ENCODE results near the gene STT3B.

STT3B gene

GRCh38 chr3:31522152-31522551 lies 10.6 kb upstream of the STT3B start:
- DNase-seq, result no peak

GRCh38 chr3:31523543-31523942 lies 9.2 kb upstream of the STT3B start:
- DNase-seq, result no peak

GRCh38 chr3:31525532-31525931 lies 7.2 kb upstream of the STT3B start:
- no peak for DNase-seq

DNA sequence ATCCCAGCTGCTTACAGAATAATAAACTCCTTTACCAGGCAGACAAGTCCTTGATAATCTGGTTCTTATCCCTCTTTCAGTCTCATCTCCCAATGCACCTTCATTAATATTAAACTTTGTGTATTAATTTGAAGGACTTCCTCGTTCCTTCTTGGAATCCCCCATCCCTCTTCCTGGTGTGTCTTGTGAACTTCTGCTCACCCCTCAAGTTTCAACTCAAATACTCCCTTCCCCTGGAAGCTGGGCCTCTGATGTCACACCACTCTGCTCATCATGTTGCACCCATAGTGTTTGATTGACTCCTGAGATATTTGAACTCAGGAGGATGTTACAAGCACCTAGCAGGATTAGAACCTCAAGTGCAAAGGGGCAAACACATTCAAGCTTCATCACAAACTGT lies 3.3 kb upstream of the STT3B start:
- no peak for DNase-seq

GRCh38 chr3:31530039-31530959 lies 2.4 kb upstream of the STT3B start:
- no peak for DNase-seq

DNA sequence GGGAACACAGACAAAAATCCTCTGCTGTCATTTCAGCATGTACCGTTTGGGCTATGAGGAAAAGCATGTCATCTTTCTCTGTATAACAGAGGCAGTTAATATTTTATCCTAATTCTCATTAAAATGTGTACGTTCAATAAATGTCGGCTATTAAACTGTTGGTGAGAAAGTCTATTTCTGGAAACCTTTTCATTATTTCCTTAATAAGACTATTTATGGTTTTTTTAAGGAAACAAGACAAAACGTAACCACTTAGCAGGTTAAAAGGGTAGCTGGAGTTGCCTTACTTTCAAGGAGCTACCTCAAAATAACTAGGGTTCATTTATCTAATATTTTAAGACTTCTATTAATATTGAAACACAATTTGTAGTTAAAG lies 1.8 kb upstream of the STT3B start:
- peak in 1 of 2 experiments; percentile 4 for DNase-seq

- DNase-seq, result no peak
Observed at GRCh38 chr3:31531452-31531991, 1.2 kb upstream of the STT3B start.

DNA sequence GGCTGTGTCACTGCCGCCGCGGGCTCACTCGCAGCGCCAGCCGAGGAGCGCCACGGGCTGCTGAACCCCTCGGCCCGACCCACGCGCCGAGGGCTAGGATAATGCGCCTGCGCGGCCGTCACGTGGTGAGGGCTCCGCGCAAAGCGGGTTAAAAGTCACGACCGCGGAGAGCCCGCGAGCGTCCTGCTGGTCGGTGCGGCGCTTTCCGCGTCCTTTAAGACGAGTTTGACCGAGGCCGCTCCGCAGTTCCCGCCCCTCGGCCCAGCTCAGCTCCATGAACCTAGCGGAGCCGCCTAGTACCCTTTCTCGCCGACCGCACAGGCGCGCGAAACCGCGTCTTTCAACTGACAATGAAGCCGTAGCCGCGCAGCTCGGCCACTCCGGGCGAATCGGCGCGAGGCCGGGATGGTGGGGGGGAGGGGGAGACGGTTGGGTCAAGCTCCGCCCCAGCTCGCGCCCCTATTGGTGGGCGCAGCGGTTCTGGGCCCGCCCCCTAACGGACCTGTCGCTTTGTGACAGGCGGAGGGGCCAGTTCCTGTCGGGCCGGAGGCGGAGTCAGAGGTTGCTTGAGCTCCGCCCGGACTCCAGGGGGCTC lies 636 bp upstream of the STT3B start:
- DNase-seq, result peak; percentile 96 to 99

DNA sequence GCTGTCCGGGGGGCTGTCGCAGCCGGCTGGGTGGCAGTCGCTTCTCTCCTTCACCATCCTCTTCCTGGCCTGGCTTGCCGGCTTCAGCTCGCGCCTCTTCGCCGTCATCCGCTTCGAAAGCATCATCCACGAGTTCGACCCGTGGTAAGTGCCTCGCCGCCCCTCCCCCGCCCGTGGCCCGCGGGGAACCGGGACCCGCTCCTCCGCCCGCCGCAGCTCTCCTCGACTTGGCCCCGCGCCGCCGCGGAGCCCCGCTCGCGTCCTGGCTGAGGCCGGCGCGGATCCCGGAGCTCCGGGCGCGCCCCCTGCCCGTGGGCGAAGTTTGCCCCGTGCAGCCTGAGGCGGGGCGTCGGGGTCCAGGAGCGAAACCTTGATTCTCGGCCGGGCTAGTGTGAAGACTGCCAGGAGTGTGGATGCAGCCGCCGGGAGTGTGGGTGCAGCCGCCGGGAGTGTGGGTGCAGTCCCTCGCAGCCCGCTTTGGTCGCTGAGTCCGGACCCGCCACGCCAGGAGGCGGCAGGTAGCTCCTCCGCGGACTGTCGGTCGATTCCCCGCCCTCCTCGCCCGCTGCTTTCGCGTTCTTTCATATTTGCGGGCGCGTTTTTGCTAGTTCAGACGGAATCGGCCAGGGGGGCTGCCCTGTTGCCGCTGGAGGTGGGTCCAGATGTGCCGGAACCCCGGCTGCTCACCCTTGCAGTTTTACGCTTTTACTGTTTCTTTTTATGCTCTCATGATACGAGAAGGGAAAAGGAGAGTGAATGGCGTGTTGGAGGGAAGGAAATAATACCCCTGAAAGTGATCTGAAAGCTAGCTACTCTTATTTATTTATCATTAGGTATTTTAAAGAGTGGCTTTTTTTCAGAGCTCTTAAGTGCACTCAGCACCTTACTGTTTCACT lies 692 bp downstream of the STT3B start:
- DNase-seq, result peak in 1 of 2 experiments; percentile 75

GRCh38 chr3:31534065-31534425 lies 1.3 kb downstream of the STT3B start:
- peak; percentile 21 to 37 for DNase-seq

GRCh38 chr3:31536497-31536896 lies 3.8 kb downstream of the STT3B start:
- DNase-seq, result no peak

DNA sequence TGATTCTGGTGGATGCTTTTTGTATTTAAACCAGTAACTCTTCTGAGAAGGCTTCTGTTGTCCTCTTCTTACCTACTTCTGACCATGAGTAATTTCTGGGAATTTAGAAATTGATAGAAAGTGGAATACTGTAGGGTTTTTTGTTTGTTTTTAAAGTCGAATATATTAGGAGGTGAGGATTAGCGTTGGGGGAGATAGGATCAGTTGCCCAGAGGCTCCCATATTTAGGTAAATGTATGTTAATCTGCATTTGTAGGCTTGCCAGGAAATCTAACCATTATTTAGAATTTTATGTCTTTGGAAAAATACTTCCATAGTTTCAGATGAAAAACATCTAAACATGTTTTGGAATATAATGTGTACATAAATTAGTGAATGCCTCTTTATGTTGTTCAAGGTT lies 6.1 kb downstream of the STT3B start:
- no peak for DNase-seq

GRCh38 chr3:31539275-31539674 lies 6.5 kb downstream of the STT3B start:
- DNase-seq, result no peak

- DNase-seq, result no peak
Observed at GRCh38 chr3:31541089-31541488, 8.4 kb downstream of the STT3B start.

DNA sequence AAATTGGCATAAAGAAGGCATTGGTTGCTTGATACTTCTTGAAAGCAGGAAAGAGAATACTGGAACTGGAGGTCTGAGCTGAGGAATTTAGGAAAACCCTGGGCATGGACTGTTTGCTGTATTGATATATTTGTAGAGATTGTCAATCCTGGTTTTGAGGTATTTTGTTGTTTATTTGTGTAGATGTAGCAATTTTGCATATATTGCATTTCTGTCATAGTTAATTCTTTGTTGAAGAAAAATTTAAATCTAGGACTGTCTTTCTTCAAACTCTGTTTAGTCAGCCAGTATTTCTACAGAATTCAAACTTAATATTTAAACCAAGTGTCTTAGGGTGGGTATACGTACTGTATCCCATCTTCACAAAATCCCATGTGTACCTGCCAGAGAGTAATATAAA lies 9.5 kb downstream of the STT3B start:
- no peak for DNase-seq

GRCh38 chr3:31543375-31543774 lies 10.7 kb downstream of the STT3B start:
- DNase-seq, result no peak

- no peak for DNase-seq
Observed at GRCh38 chr3:31544634-31545033, 11.9 kb downstream of the STT3B start.

DNA sequence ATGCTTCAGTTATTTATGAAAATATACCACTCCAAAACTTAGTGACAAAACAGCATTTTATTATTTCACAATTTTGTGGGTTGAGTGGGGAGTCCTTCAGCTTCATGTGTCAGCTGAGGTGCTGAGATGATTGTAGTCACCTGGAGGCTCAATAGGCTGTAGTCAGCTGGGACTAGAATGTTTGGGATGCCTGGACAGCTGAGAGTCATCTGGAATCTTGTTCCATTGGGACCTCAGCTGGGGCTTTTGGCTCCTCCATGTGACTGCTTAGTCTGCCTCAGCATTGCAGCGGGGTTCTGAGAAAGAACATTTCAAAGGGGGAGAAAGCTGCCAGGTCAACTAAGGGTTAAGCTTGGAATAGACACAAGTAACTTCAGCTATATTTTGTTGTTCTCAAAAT lies 13.4 kb downstream of the STT3B start:
- no peak for DNase-seq

GRCh38 chr3:31546725-31547124 lies 14.0 kb downstream of the STT3B start:
- no peak for DNase-seq

DNA sequence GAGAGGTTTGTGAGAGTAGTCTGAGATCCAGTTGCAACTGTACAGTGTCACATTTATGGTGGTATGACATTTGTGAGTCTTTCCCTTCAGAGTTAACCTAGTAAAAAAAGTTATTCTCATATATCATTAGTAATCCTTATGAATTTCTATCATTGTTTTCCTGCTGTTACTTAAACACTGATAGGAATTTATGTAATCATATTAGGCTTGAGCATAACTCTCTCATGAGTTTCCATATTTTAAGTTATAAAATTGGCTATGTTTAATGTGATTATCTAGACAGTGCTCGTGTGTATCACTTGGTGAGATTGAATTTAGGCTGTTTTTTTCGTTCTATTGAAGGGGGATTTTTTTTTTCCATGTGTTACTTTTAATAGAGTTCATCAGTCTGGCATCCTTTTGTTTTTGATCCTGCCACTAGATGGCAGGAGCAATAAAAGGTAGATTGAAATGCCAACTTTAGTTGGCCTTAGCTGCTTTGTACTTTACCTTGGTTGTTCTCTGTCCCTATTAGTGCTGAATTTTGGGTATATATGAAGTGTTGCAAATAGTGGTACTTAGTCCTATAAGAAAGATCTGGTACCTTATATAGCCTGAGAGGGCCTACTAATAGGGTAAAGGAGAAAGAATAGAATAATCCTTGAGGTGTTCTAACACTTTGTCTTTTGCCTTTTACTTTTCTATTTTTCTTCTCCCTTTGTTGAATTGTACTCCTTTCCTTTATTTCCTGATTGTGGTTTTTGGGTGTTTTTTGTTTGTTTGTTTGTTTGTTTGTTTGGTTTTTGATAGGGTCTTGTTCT lies 17.9 kb downstream of the STT3B start:
- peak in 1 of 2 experiments; percentile 48 for DNase-seq

GRCh38 chr3:31551646-31552045 lies 18.9 kb downstream of the STT3B start:
- DNase-seq, result no peak

GRCh38 chr3:31552103-31552502 lies 19.4 kb downstream of the STT3B start:
- no peak for DNase-seq

Measured in NCI-H526 (cell line).